Mesenchymal stem cell (in vitro differentiated cells and primary cell): ENCODE data around the gene MAPK10.
A peak's percentile ranks its signal among the peaks of the same experiment; 100 is the strongest.

Experiments used
- DNase-seq: peaks from one replicate; pipeline ENCODE4 v3.0.0-alpha.2; 2013
- H2AFZ ChIP-seq: one replicate; pipeline ENCODE4 v1.6.1; 2013; ENCODE audit warnings: low read depth, mild to moderate bottlenecking, control low read depth, inconsistent platforms, low read length, moderate library complexity
- H2AK5ac ChIP-seq: 2 replicates; pipeline ENCODE4 v1.6.1; 2013; ENCODE audit warnings: low read length, moderate library complexity, mild to moderate bottlenecking, inconsistent platforms; ENCODE audit not compliant: severe bottlenecking
- H2BK120ac ChIP-seq: one replicate; pipeline ENCODE4 v1.6.1; 2013; ENCODE audit warnings: low read depth, mild to moderate bottlenecking, inconsistent platforms, low read length, moderate library complexity
- H2BK12ac ChIP-seq, 2 experiments: one replicate each; pipeline ENCODE4 v1.6.1; 2013; ENCODE audit warnings: inconsistent platforms in 2 of 2, low read length in 2 of 2, mild to moderate bottlenecking in 2 of 2, moderate library complexity in 2 of 2, control low read depth in 1 of 2
- H2BK15ac ChIP-seq: one replicate; pipeline ENCODE4 v1.6.1; 2013; ENCODE audit warnings: mild to moderate bottlenecking, low read depth, inconsistent platforms; ENCODE audit not compliant: poor library complexity, severe bottlenecking
- H2BK5ac ChIP-seq: 2 replicates; pipeline ENCODE4 v1.6.1; 2013; ENCODE audit warnings: low read depth, mild to moderate bottlenecking, low read length, control low read depth, inconsistent platforms; ENCODE audit not compliant: poor library complexity, severe bottlenecking
- H3K14ac ChIP-seq, 2 experiments: one replicate each; pipeline ENCODE4 v1.6.1; 2013; ENCODE audit warnings: inconsistent platforms in 2 of 2, low read length in 2 of 2, control low read depth in 1 of 2, mild to moderate bottlenecking in 1 of 2, moderate library complexity in 1 of 2
- H3K18ac ChIP-seq, 2 experiments: one replicate each; pipeline ENCODE4 v1.6.1; 2013; ENCODE audit warnings: inconsistent platforms in 2 of 2, low read length in 2 of 2, control low read depth in 1 of 2, low read depth in 1 of 2, mild to moderate bottlenecking in 1 of 2
- H3K23ac ChIP-seq, 2 experiments: one replicate each; pipeline ENCODE4 v1.6.1; 2013; ENCODE audit warnings: inconsistent platforms in 2 of 2, low read length in 2 of 2, mild to moderate bottlenecking in 2 of 2, moderate library complexity in 2 of 2, control low read depth in 1 of 2
- H3K27ac ChIP-seq: 2 replicates; pipeline ENCODE4 v1.5.1; 2013; ENCODE audit warnings: mild to moderate bottlenecking, moderate library complexity, low read length, control low read depth, inconsistent platforms; ENCODE audit not compliant: poor library complexity, severe bottlenecking
- H3K27me3 ChIP-seq, 2 experiments: 2 replicates each; pipeline versions ENCODE4 v1.6.1 to v1.7.0; 2013; ENCODE audit warnings: low read length in 2 of 2, mild to moderate bottlenecking in 2 of 2, moderate library complexity in 2 of 2, control low read depth in 1 of 2, inconsistent platforms in 1 of 2; ENCODE audit not compliant: control insufficient read depth in 1 of 2, insufficient read depth in 1 of 2
- H3K36me3 ChIP-seq, 2 experiments: 2 replicates each; pipeline versions ENCODE4 v1.6.1 to v1.7.0; 2013; ENCODE audit warnings: low read length in 2 of 2, control low read depth in 1 of 2, inconsistent platforms in 1 of 2, low read depth in 1 of 2, mild to moderate bottlenecking in 1 of 2; ENCODE audit not compliant: insufficient read depth in 2 of 2, control insufficient read depth in 1 of 2
- H3K4ac ChIP-seq, 2 experiments: one replicate each; pipeline ENCODE4 v1.6.1; 2013; ENCODE audit warnings: inconsistent platforms in 2 of 2, low read length in 2 of 2, mild to moderate bottlenecking in 2 of 2, moderate library complexity in 2 of 2, control low read depth in 1 of 2, low read depth in 1 of 2
- H3K4me1 ChIP-seq: 2 replicates; pipeline ENCODE4 v1.6.1; 2013; ENCODE audit warnings: low read depth, low read length, control low read depth; ENCODE audit not compliant: control insufficient read depth, insufficient read depth
- H3K4me2 ChIP-seq: 2 replicates; pipeline ENCODE4 v1.6.1; 2013; ENCODE audit warnings: low read length, mild to moderate bottlenecking, inconsistent platforms; ENCODE audit not compliant: poor library complexity, severe bottlenecking
- H3K4me3 ChIP-seq, 2 experiments: 2 replicates each; pipeline versions ENCODE4 v1.5.1 to v1.7.0; 2013; ENCODE audit warnings: low read length in 2 of 2, mild to moderate bottlenecking in 2 of 2, control low read depth in 1 of 2, low read depth in 1 of 2; ENCODE audit not compliant: insufficient read depth in 1 of 2
- H3K79me1 ChIP-seq: replicated peaks from 2 replicates; pipeline ENCODE4 v1.6.1; 2013; ENCODE audit warnings: mild to moderate bottlenecking, control low read depth, low read length, inconsistent platforms; ENCODE audit not compliant: poor library complexity, severe bottlenecking
- H3K9ac ChIP-seq: 2 replicates; pipeline ENCODE4 v1.7.0; 2013; ENCODE audit warnings: mild to moderate bottlenecking, low read length, moderate library complexity
- H3K9me3 ChIP-seq: 2 replicates; pipeline ENCODE4 v1.7.0; 2013; ENCODE audit warnings: mild to moderate bottlenecking, low read length; ENCODE audit not compliant: control insufficient read depth
- H4K8ac ChIP-seq: one replicate; pipeline ENCODE4 v1.6.1; 2013; ENCODE audit warnings: inconsistent platforms, mild to moderate bottlenecking, low read length, moderate library complexity
- H4K91ac ChIP-seq: one replicate; pipeline ENCODE4 v1.6.1; 2013; ENCODE audit warnings: mild to moderate bottlenecking, low read length, inconsistent platforms
- WGBS: methylation state at CpG from one replicate; pipeline ENCODE4 v1.1.7; 2013; ENCODE audit warnings: mixed read lengths; 5-methylcytosine and 5-hydroxymethylcytosine counted together

MAPK10 gene

GRCh38 chr4:85951099-85951498 lies 408.8 kb downstream of the MAPK10 start:
- DNase-seq, result no peak
- no peak overlapping the region for H2BK120ac ChIP-seq
- no peak overlapping the region for H2BK15ac ChIP-seq
- no peak overlapping the region for H3K18ac ChIP-seq
- no peak overlapping the region for H2AFZ ChIP-seq
- H4K91ac ChIP-seq, result no peak overlapping the region
- no peak overlapping the region for H4K8ac ChIP-seq
- WGBS, result 96% methylated on average over 1 of the region's 3 CpGs
- H3K23ac ChIP-seq, result no peak overlapping the region
- no peak overlapping the region for H2BK12ac ChIP-seq
- no peak overlapping the region for H3K4me2 ChIP-seq
- peaks cover 3% of the 10 kb centered on the region for H3K79me1 ChIP-seq
- peaks cover 0 to 18% of the 10 kb centered on the region in 2 experiments for H3K36me3 ChIP-seq
- H3K27me3 ChIP-seq, result no peaks in the 10 kb centered on the region
- H2BK5ac ChIP-seq, result no peak overlapping the region
- H3K4ac ChIP-seq, result no peak overlapping the region
- H3K4me1 ChIP-seq, result peaks cover 5% of the 10 kb centered on the region
- H2AK5ac ChIP-seq, result no peak overlapping the region
- H3K14ac ChIP-seq, result no peak overlapping the region
- no peak overlapping the region for H3K4me3 ChIP-seq
- H3K27ac ChIP-seq, result no peak overlapping the region
- no peaks in the 10 kb centered on the region for H3K9me3 ChIP-seq
- H3K9ac ChIP-seq, result peak overlapping the region; percentile 8

- H4K8ac ChIP-seq, result no peak overlapping the region
- H2BK120ac ChIP-seq, result no peak overlapping the region
- no peak overlapping the region for H2BK5ac ChIP-seq
- H3K27ac ChIP-seq, result no peak overlapping the region
- H2AFZ ChIP-seq, result no peak overlapping the region
- H2BK12ac ChIP-seq, result no peak overlapping the region
- no peak overlapping the region for H3K4me2 ChIP-seq
- H4K91ac ChIP-seq, result no peak overlapping the region
- H3K79me1 ChIP-seq, result peaks cover 4% of the 10 kb centered on the region
- H3K36me3 ChIP-seq, result peaks cover 0 to 18% of the 10 kb centered on the region in 2 experiments
- H2AK5ac ChIP-seq, result no peak overlapping the region
- no peak overlapping the region for H3K18ac ChIP-seq
- H3K14ac ChIP-seq, result no peak overlapping the region
- H3K4me3 ChIP-seq, result no peak overlapping the region
- H3K4me1 ChIP-seq, result no peaks in the 10 kb centered on the region
- H3K4ac ChIP-seq, result no peak overlapping the region
- H3K27me3 ChIP-seq, result no peaks in the 10 kb centered on the region
- no peak overlapping the region for H2BK15ac ChIP-seq
- H3K23ac ChIP-seq, result no peak overlapping the region
- H3K9me3 ChIP-seq, result no peaks in the 10 kb centered on the region
- H3K9ac ChIP-seq, result no peak overlapping the region
- DNase-seq, result no peak
Observed at GRCh38 chr4:85946821-85947220, 413.0 kb downstream of the MAPK10 start.

- no peak overlapping the region for H4K8ac ChIP-seq
- H3K27me3 ChIP-seq, result no peaks in the 10 kb centered on the region
- no peak overlapping the region for H3K27ac ChIP-seq
- H4K91ac ChIP-seq, result no peak overlapping the region
- no peak overlapping the region for H2AFZ ChIP-seq
- no peak overlapping the region for H3K4me3 ChIP-seq
- H3K4me1 ChIP-seq, result no peaks in the 10 kb centered on the region
- no peak overlapping the region for H2BK5ac ChIP-seq
- no peak overlapping the region for H2BK120ac ChIP-seq
- H3K36me3 ChIP-seq, result peaks cover 0 to 16% of the 10 kb centered on the region in 2 experiments
- no peak overlapping the region for H2BK12ac ChIP-seq
- no peak overlapping the region for H2BK15ac ChIP-seq
- H3K4ac ChIP-seq, result no peak overlapping the region
- H3K9ac ChIP-seq, result peak overlapping the region; percentile 48
- no peak for DNase-seq
- no peaks in the 10 kb centered on the region for H3K9me3 ChIP-seq
- H3K18ac ChIP-seq, result no peak overlapping the region
- H3K79me1 ChIP-seq, result peaks cover 6% of the 10 kb centered on the region
- H3K14ac ChIP-seq, result no peak overlapping the region
- no peak overlapping the region for H3K23ac ChIP-seq
- H2AK5ac ChIP-seq, result no peak overlapping the region
- 91% methylated on average over 5 of the region's 5 CpGs for WGBS
- H3K4me2 ChIP-seq, result no peak overlapping the region
Observed at GRCh38 chr4:85942107-85942506, 417.7 kb downstream of the MAPK10 start.

GRCh38 chr4:85940151-85940550 lies 419.7 kb downstream of the MAPK10 start:
- Histone ChIP-seq H4K91ac (no peak overlapping the region), H3K27me3 (no peaks in the 10 kb centered on the region), H3K14ac (no peak overlapping the region), H3K4me3 (peak overlapping the region in 1 of 2 experiments; percentile 57), H2BK12ac (no peak overlapping the region), H3K4me2 (no peak overlapping the region), H4K8ac (no peak overlapping the region), H3K9ac (peak overlapping the region; percentile 80), H2BK120ac (no peak overlapping the region), H2BK5ac (no peak overlapping the region), H3K79me1 (peaks cover 5% of the 10 kb centered on the region), H3K18ac (no peak overlapping the region), H3K23ac (no peak overlapping the region), H3K9me3 (no peaks in the 10 kb centered on the region), H2BK15ac (no peak overlapping the region), H3K4me1 (no peaks in the 10 kb centered on the region), H3K36me3 (peaks cover 0 to 25% of the 10 kb centered on the region in 2 experiments), H2AFZ (no peak overlapping the region), H3K27ac (no peak overlapping the region), H3K4ac (no peak overlapping the region), H2AK5ac (no peak overlapping the region)
- no peak for DNase-seq
